ENCODE results near the gene TTC33. TPM values are rescaled to one million over a fixed set of nuclear protein-coding genes. Genes with fewer than 3 reads are reported as not detected.
"Not testable (repeated sequence)": the region's sequence is repeated elsewhere in the genome, so short reads cannot be mapped to it uniquely, and the experiment has no call there.

The TTC33 gene, protein sequence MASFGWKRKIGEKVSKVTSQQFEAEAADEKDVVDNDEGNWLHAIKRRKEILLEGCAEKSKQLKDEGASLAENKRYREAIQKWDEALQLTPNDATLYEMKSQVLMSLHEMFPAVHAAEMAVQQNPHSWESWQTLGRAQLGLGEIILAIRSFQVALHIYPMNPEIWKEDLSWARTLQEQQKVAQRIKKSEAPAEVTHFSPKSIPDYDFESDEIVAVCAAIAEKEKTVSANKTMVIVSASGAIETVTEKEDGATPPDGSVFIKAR
- total RNA-seq, result 16.5 and 17.6 TPM in 2 replicates

DNA sequence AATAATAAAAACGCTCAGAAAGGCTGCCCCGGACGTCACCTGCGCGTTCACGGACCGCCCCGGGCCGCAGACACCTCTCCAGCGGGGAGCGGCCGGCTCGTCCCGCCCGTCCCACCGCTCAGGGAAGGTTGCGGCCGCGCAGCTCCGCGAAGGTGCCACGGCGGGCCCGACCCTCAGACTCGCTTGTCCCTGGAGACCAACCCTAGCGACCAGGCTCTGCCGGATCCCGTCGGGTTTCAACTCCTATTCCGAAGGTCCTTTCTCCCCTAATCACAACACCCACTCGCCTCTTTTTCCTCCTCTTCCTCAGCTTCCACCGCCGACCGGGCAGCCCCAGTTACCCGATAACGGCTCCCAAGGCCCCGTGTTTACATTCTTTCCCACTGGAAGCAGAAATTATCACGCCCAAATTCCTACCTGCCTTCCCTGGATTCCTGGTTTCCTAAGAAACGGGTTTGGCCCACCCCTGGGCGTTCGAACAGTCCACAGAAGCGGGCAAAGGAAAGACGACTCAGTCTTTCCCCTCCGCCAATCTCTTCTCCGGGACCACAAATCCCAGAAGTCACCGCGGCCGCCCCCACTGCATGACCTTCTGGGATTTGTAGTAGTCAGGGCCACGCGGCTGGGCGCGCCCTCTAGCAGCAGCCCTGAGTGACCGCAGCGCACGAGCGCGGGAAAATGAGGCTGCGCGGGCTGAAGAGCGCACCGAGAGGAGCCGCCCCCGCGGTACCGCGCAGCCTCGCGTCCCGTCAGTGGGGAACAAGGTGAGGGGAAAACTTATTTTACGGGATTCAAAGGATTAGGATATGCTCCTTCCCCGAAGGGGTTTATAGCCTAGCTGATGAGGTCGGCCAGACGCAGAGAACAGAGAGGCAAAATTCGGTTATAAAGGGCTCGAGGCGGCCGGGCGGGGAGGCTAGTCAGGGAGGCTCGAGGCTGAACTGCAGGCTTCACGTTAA lies at the start of gene TTC33:
Gene TTC33, minus strand, starts transcription at position 555 of the 959 bp plus-strand sequence. CDS start 8,943 bp downstream, outside the sequence.
- intact Hi-C loops (cut with micrococcal nuclease), result loop anchor here (1.0 to 10.0 kb wide), 15 partner anchors 19 to 1681 kb away; partner anchors contain the start of genes OXCT1, PTGER4, RICTOR and RIMOC1

DNA sequence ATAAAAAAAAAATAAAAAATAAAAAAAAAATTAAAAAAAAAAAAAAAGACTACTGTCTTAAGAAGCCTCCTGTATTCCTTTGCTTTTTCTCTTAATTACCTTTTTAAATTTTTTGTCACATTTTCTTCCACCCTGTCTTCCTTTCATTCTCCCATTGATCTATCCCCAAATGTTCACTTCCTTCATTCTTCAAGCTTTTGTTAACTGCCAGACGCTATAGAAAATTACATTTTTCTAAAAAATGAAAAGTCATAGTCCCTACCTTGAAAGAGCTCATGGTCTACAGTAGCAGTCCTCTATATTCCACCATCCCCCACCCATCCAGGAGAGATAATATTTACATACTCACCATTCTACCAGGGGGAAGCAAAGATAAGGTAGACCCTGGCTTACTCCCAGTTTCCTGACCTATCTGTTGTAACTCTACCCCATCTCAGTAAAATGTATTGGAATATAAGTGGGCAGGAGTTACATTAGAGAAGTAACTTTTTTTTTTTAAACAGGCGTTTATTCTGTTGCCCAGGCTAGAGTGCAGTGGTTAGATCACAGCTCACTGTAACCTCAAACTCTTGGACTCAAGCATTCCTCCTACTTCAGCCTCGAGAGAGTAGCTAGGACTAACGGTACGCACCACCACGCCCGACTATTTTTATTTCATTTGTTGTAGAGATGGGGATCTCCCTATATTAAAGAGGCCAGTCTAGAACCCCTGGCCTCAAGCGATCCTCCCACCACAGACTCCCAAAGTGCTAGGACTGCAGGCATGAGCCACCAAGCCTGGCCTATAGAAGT lies 46.2 kb upstream of the TTC33 start:
- intact Hi-C loops (cut with micrococcal nuclease), result no loop called here

DNA sequence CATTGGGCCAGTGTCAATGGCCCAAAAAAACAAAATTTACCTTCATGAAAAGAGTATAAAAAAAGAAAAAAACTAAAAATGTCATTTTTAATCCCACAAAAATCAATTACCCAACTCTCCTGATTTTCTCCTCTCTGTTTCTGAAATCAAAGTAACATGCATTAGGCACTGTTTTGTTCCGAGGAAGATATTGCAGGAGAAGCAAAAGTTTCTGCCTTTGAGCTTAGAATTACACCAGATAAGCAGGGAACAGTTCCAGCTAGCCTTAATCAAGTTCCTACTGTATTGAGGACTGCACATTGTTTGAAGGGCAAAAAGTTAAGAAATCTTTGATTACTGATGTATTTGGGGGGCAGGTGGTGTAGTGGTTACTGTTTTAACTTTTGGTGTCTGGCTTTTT lies 43.5 kb upstream of the TTC33 start:
- intact Hi-C loops (cut with micrococcal nuclease), result no loop called here

- intact Hi-C loops (cut with micrococcal nuclease), result loop anchor here (1.0 kb wide), 2 partner anchors 850 to 1105 kb away; partner anchors contain the start of gene RIMOC1
Measured at GRCh38 chr5:40798801-40799210, 43.0 kb upstream of the TTC33 start.

GRCh38 chr5:40798012-40798800 lies 42.4 kb upstream of the TTC33 start, which contains the start of gene PRKAA1:
TSS of gene PRKAA1 (minus strand) at chr5:40798374. CDS start at chr5:40798189, 185 bp downstream.
- intact Hi-C loops (cut with micrococcal nuclease), result loop anchor here (1.0 kb wide), 2 partner anchors 849 to 1106 kb away; partner anchors contain the start of gene RIMOC1

DNA sequence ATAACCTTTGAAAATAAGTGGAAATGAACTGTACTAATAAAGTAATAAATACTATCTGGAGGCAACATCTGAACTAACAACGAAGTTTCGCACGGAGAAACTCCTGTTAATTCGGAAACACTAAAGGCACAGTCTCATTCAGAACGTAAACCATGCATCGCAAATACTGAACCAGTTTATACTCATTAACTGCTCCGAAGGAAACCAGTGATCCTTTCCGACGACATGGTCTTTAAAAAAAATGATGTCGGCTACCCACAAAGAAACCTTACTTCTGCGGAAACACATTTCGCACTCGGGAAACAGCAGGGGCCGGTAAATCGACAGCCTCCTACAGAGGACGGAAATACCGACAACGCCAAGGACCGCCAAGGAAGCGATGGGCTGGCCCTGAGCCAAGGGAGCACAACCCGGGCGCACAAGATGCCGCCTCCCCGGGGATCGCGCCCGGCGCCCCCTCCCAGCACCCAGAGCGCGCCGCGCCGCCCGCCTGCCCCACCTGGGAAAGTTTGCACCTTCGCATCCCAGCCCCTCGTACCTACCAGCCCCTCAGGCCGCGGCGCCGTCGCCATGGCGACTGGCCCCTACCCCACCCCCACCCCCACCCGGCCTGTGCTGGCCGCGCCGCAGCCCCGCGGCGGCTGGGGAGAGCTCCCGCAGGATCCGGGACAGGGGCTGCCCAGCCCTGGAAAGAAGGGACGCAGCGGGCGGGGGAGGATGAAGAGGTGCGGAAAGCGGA lies 41.7 kb upstream of the TTC33 start:
- intact Hi-C loops (cut with micrococcal nuclease), result loop anchor here (1.0 to 2.0 kb wide), 7 partner anchors 38 to 1107 kb away; partner anchors contain the start of genes PTGER4, RIMOC1, RPL37 and TTC33

GRCh38 chr5:40796487-40796889 lies 40.7 kb upstream of the TTC33 start:
- intact Hi-C loops (cut with micrococcal nuclease), result loop anchor here (2.0 kb wide), 2 partner anchors 118 to 386 kb away; partner anchors contain the start of gene PTGER4

DNA sequence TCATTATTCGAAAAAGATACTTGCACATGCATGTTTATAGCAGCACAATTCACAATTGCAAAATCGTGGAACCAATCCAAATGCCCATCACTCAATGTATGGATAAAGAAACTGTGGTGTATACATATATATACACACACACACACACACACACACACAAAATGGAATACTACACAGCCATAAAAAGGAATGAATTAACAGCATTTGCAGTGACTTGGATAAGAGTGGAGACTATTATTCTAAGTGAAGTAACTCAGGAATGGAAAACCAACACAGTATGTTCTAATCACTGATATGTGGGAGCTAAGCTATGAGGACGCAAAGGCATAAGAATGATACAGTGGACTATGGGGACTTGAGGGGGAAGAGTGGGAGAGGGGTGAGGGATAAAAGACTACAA lies 39.1 kb upstream of the TTC33 start:
- intact Hi-C loops (cut with micrococcal nuclease), result not testable (repeated sequence)

- intact Hi-C loops (cut with micrococcal nuclease), result not testable (repeated sequence)
Measured at GRCh38 chr5:40794340-40794739, 38.6 kb upstream of the TTC33 start.

DNA sequence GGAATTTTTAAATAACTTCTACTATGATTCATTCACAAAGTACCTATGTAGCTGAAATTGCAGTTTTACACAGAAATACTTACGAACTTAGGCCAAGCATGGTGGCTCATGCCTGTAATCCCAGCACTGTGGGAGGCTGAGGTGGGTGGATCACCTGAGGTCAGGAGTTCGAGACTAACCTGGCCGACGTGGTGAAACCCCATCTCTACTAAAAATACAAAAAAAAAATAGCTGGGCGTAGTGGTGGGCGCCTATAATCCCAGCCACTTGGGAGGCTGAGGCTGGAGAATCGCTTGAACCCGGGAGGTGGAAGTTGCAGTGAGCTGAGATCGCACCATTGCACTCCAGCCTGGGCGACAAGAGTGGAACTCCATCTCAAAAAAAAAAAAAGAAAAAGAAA lies 36.9 kb upstream of the TTC33 start:
- intact Hi-C loops (cut with micrococcal nuclease), result not testable (repeated sequence)

- intact Hi-C loops (cut with micrococcal nuclease), result no loop called here
Measured at GRCh38 chr5:40791715-40792139, 36.0 kb upstream of the TTC33 start.

GRCh38 chr5:40790947-40791593 lies 35.3 kb upstream of the TTC33 start:
- intact Hi-C loops (cut with micrococcal nuclease), result no loop called here

DNA sequence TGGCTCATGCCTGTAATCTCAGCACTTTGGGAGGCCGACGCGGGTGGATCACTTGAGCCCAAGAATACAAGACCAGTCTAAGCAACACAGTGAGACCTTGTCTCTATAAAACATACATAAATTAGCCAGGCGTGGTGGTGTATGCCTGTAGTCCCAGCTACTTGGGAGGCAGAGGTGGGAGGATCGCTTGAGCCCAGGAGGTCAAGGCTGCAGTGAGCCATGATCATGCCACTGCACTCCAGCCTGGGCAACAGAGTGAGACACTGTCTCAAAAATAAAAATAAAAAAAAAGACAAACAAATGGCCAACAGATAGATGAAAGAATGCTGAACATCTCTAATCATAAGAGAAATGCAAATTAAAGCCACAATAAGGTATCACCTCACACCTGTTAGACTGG lies 33.2 kb upstream of the TTC33 start:
- intact Hi-C loops (cut with micrococcal nuclease), result not testable (repeated sequence)

GRCh38 chr5:40787986-40788385 lies 32.2 kb upstream of the TTC33 start:
- intact Hi-C loops (cut with micrococcal nuclease), result no loop called here

DNA sequence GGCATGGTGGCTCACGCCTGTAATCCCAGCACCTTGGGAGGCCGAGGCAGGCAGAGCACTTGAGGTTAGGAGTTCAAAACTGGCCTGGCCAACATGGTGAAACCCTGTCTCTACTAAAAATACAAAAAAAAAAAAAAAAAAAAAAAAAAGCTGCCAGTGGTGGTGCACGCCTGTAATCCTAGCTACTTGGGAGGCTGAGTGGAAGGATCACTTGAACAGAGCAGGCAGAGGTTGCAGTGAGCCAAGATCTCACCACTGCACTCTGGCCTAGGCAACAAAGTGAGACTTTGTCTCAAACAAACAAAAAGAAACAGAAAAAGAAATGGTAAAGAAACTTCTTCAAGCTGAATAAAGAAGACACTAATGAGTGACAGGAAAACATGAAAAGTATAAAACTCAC lies 30.9 kb upstream of the TTC33 start:
- intact Hi-C loops (cut with micrococcal nuclease), result not testable (repeated sequence)

- intact Hi-C loops (cut with micrococcal nuclease), result no loop called here
Measured at GRCh38 chr5:40784916-40785315, 29.2 kb upstream of the TTC33 start.

DNA sequence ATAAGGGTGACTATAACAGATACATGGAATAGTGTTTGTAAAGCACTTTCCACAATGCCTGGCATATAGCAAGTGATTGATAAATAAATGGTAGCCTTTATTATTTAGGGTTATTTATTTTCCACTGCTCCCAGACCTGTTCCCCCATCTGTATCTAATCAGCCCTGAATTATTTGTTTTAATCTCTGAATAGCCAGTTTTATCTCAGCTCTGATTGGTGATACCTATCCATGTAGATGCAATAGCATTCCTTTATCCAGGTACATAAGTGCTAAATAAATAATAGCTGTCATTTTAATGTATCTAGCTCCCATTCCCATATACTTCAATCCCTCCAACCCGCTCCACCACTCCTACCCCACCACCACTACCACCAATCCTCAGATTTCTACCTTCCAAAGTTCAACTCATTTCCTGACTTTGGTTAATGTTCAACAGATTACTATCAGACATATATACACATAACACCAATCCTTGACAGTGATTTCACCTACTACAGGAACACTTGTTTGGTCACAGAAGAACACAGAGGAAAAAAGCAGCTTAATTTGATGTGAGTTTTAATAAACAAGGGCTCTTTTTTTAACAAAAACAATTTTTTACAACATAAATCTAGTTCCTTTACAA lies 28.4 kb upstream of the TTC33 start:
- intact Hi-C loops (cut with micrococcal nuclease), result no loop called here

DNA sequence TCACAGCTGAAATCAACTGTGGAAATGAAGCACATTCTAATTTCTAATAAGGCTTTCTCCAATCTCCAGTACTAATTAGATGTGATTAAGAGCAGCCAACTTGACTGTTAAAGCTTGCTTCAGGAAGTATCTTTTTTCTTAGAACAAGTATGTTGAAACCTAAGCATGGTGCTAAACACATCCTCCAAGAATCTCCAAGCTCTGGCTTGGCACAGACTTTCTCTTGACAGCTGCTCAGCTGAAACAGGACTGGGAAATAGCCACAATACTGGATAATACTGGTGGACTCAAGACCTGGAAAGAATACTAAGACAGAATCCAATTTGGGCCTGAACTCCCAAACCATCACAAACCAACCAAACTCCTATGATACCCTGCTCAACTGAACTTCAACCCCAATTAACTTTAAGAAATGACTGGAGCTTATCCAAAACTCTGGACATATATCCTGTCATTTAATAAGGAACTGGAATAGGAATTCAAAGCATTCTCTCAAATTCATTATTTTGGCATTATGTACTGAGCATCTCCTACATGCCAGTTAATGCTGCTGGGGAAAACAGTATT lies 26.2 kb upstream of the TTC33 start:
- intact Hi-C loops (cut with micrococcal nuclease), result no loop called here

All from T-helper 1 cell treated with Interleukin-12 subunit alpha and Interleukin-12 subunit beta and Interleukin-4 antibody, amounts not matched to agents 30 ng/mL and 1 ng/mL, for 36 hours (primary cell).